ENCODE measurements around the gene TLX2. TPM values are rescaled to one million over a fixed set of nuclear protein-coding genes. Genes with fewer than 3 reads are reported as not detected.

TLX2 gene
- total and polyA plus RNA-seq, 2 of the 4 experiments (the other 2 are of a cell fraction) = not detected

GRCh38 chr2:74532222-74532621, 18.0 kb downstream of the TLX2 start:
- Histone ChIP-seq H2AFZ (replicated peaks; ENCODE audit: low read length, poor library complexity) (no peak overlapping the region), H2AK5ac (ENCODE audit: low read depth, low read length) (no peak overlapping the region), H3K27ac (ENCODE audit: insufficient read depth, low read length) (no peak overlapping the region), H3K56ac (ENCODE audit: extremely low read depth, insufficient read depth, low read length) (no peak overlapping the region), H2BK20ac (ENCODE audit: low read depth, low read length) (no peak overlapping the region), H2BK120ac (ENCODE audit: low read depth, low read length) (no peak overlapping the region), H2BK5ac (ENCODE audit: low read depth, low read length, poor library complexity, severe bottlenecking) (no peak overlapping the region), H3K18ac (ENCODE audit: low read depth, low read length) (no peak overlapping the region), H3K4me2 (ENCODE audit: low read depth, low read length) (no peak overlapping the region), H2BK15ac (ENCODE audit: low read depth, low read length) (no peak overlapping the region), H3K27me3 (ENCODE audit: control insufficient read depth, insufficient read depth, low read length) (no peaks in the 10 kb centered on the region), H4K8ac (ENCODE audit: low read depth in 2 of 2, low read length in 2 of 2) (no peak overlapping the region), H3K9me3 (ENCODE audit: control insufficient read depth, insufficient read depth, low read length) (no peaks in the 10 kb centered on the region), H3K4me3 (ENCODE audit: insufficient read depth, low read depth, low read length) (no peak overlapping the region), H4K5ac (ENCODE audit: low read depth, low read length) (no peak overlapping the region), H4K91ac (ENCODE audit: insufficient read depth, low read depth, low read length) (no peak overlapping the region), H3K14ac (replicated peaks; ENCODE audit: low read depth, low read length) (no peak overlapping the region), H3K36me3 (ENCODE audit: control insufficient read depth, insufficient read depth, low read length) (peaks cover 32% of the 10 kb centered on the region), H3K9ac (ENCODE audit: low read depth, low read length) (no peak overlapping the region), H3K4me1 (ENCODE audit: control insufficient read depth, insufficient read depth, low read length) (peaks cover 12% of the 10 kb centered on the region), H2AK9ac (replicated peaks; ENCODE audit: low read depth, low read length, poor library complexity) (no peak overlapping the region), H3K23ac (ENCODE audit: low read depth, low read length) (no peak overlapping the region), H4K20me1 (ENCODE audit: insufficient read depth, low read length) (peaks cover 13% of the 10 kb centered on the region), H3K4ac (ENCODE audit: low read depth, low read length) (no peak overlapping the region), H3K9me1 (ENCODE audit: insufficient read depth, low read length) (peaks cover 17% of the 10 kb centered on the region), H3K79me1 (ENCODE audit: low read depth in 1 of 2, low read length in 2 of 2) (peaks cover 29 to 45% of the 10 kb centered on the region in 2 experiments)
- TF ChIP-seq BHLHE40 (IDR thresholded peaks at IDR 0.05; ENCODE audit: low read depth, low read length) (no peak), RFX5 (IDR thresholded peaks at IDR 0.05; ENCODE audit: low read depth, low read length) (no peak), FOS (IDR thresholded peaks at IDR 0.05; ENCODE audit: low read depth, low read length) (no peak), RCOR1 (IDR thresholded peaks at IDR 0.05; ENCODE audit: insufficient replicate concordance, low read length) (no peak), RAD21 (IDR thresholded peaks at IDR 0.05; ENCODE audit: low read length) (peak; percentile 65), ELK1 (IDR thresholded peaks at IDR 0.05; ENCODE audit: borderline replicate concordance, low read depth, low read length) (no peak), MXI1 (IDR thresholded peaks at IDR 0.05; ENCODE audit: borderline replicate concordance, low read depth, low read length) (no peak), USF2 (IDR thresholded peaks at IDR 0.05; ENCODE audit: low read depth, low read length) (no peak), MAFK (IDR thresholded peaks at IDR 0.05; ENCODE audit: low read depth, low read length) (peak; percentile 43; the same call in 1 of the 2 replicates), NFE2L2 (IDR thresholded peaks at IDR 0.05; ENCODE audit: low read depth, low read length) (no peak), MAZ (IDR thresholded peaks at IDR 0.05; ENCODE audit: borderline replicate concordance, low read depth, low read length) (no peak), SMC3 (IDR thresholded peaks at IDR 0.05; ENCODE audit: low read depth, low read length) (peak; percentile 67; the same call in 1 of the 2 replicates), CEBPB (IDR thresholded peaks at IDR 0.05; ENCODE audit: low read depth, low read length) (no peak), POLR2A (IDR thresholded peaks at IDR 0.05; ENCODE audit: low read depth, low read length) (no peak), CHD1 (IDR thresholded peaks at IDR 0.05; ENCODE audit: low read depth, low read length) (no peak)
- TF ChIP-seq, protein P1, sequence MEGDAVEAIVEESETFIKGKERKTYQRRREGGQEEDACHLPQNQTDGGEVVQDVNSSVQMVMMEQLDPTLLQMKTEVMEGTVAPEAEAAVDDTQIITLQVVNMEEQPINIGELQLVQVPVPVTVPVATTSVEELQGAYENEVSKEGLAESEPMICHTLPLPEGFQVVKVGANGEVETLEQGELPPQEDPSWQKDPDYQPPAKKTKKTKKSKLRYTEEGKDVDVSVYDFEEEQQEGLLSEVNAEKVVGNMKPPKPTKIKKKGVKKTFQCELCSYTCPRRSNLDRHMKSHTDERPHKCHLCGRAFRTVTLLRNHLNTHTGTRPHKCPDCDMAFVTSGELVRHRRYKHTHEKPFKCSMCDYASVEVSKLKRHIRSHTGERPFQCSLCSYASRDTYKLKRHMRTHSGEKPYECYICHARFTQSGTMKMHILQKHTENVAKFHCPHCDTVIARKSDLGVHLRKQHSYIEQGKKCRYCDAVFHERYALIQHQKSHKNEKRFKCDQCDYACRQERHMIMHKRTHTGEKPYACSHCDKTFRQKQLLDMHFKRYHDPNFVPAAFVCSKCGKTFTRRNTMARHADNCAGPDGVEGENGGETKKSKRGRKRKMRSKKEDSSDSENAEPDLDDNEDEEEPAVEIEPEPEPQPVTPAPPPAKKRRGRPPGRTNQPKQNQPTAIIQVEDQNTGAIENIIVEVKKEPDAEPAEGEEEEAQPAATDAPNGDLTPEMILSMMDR (conservative IDR thresholded peaks at IDR 0.05; ENCODE audit: low read depth, low read length) = peak; percentile 55
- CTCF ChIA-PET = interaction anchor here (0.5 to 3.0 kb wide), 4 partner anchors 19 to 56 kb away, joined by 3 to 14 read pairs (median 4); no protein-coding TSS in a partner anchor
- no TSS peak for BruUV-seq (replicated peaks)
- dilution Hi-C loops (cut with HindIII; ENCODE audit: low sequenced_read_pairs, unreplicated experiment) (no loop called here), intact Hi-C loops (cut with micrococcal nuclease) (no loop called here), in situ Hi-C loops (cut with MboI; ENCODE audit: low sequenced_read_pairs) (no loop called here)
- no peak for ATAC-seq (ENCODE audit: low read depth)
- peak; percentile 66 for DNase-seq
- POLR2A ChIA-PET (ENCODE audit: unreplicated experiment) = no interaction called here
